Fibroblast of skin of back (primary cell): ENCODE data around the gene ZNF143. TPM values are rescaled to one million over a fixed set of nuclear protein-coding genes. Genes with fewer than 3 reads are reported as not detected.
A peak's percentile ranks its signal among the peaks of the same experiment; 100 is the strongest.

Experiments used
- DNase-seq: peaks from one replicate; pipeline ENCODE4 v3.0.0-alpha.2; 2013
- polyA plus RNA-seq, 2 experiments: library from polyadenylated mRNA; unstranded; fragments of 120-200 nt; gene quantifications; one replicate each; pipeline ENCODE4 v1.2.1, GENCODE V29; 2013; ENCODE audit not compliant: insufficient read length in 2 of 2

The ZNF143 gene
- polyA plus RNA-seq (2013, experiment 1 of 2; ENCODE audit: insufficient read length): 15.0 TPM
- 14.5 TPM for polyA plus RNA-seq (2013, experiment 2 of 2; ENCODE audit: insufficient read length)

DNA sequence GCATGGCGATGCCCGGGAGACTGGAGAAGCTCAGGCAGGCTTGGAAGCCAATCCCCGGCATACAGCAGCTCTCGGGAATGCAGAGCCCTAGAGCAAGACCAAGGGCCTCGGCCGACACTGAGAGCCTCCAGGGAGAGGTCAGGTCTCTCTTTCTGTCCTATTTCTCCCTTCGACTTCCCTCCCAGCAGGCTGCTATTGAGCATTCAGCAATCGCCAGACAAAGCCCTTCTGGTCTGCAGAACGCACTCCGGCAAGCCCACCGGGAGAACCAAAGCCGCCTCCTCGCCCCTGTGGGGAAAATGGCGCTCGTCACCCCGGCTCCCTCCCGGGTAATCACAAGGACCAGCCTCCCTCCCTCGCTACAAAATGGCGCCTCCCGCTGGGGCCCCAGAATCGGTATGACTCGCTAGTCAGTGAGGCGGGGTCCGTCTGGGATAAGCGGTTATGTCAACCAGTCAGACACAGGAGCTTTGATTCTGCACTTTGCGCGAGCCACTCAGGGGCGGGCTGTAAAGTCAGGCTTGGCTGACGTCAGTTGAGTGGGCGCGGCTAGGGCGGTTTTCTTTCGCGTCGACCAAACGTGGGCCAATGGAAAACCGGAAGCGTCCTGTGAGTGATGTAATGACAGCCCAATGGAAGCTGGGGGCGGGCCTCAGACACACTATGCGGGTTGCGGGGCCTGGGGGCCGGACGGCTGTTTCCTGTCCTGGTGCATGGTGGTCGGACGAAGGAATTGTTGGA, at the start of gene ZNF143:
ZNF143 (plus strand) TSS at position 691 of the 741 bp plus-strand sequence. CDS start 10,297 bp downstream, outside the sequence.
- peak; percentile 100 for DNase-seq

DNA sequence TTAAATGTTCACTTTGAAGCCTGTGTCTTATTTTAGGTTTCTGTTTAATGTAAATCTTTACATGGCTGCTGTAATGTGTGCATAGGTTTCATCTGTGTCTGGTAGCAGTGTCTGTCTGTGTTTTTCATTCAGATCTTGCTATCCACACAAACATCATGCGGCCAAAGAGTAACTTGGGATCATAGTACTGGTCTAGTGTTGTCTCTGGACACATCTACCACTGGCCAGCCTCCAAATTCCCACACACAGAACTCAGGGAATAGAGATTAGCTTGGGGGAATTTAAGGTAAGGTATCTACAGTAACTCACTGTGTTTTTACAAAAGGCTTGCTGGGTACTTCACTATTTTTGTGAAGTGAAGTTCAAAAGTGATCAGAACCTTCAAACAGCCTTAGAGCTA, 32.1 kb upstream of the ZNF143 start:
- DNase-seq: no peak

DNA sequence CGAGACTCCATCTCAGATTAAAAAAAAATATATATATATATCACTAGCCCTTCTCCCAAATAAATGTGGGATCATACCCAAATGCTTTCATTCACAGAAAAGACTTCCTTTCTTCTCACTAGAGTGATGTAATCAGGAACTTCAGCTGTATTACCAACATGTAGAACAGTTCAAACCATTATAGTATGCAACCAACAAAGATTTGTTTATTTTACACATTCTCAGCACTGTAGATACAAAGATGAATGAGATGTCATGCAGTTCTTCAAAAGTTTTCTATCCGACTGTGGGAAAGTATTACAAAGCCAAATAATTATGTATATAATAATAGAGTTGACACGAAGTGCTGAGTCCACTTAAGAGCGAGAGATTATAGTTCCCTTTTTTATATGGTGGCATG, 22.2 kb upstream of the ZNF143 start:
- peak; percentile 5 for DNase-seq

DNA sequence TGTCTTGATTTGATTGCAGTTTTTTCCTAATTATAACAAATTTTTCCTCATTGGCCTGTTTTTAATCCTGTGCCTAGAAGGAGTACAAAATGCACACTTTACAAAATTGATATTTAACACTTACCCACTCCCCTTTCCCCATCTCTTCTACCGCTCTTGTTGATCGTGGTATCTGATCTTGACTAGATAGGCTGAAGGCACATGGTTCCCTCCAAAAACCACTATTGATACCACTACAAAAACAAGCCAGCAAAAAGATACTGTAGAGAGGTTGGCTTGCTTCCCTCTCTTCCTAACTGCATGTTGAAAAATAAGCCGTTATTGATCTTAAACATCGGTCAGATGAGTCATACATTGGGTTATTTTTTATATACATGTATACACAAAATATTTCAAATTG, 14.6 kb upstream of the ZNF143 start:
- DNase-seq: no peak

DNA sequence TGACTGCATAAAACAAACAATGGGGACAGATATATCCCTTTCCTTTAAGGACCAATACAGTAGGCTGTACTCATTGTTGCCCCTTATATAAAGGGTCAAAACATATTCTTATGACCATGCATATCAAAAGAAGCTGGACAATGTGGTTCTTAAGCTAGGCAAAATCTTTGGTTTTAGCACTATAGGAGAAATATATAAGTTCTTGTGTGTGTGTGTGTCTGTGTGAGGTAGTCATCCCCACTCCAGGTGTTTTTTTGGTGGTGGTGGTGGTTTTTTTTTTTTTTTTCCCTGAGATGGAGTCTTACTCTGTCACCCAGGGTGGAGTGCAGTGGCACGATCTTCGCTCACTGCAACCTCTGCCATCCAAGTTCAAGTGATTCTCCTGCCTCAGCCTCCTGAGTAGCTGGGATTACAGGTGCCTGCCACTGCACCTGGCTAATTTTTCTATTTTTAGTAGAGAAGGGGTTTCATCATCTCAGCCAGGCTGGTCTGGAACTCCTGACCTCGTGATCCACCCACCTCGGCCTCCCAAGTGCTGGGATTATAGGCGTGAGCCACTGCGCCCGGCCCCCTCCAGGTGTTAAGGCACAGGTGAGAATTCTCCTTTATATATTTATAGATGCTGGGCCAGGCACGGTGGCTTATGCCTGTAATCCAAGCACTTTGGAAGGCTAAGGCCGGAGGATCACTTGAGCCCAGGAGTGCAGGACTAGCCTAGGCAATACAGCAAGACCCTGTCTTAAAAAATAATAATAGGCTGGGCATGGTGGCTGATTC, 12.0 kb upstream of the ZNF143 start:
- no peak for DNase-seq

DNA sequence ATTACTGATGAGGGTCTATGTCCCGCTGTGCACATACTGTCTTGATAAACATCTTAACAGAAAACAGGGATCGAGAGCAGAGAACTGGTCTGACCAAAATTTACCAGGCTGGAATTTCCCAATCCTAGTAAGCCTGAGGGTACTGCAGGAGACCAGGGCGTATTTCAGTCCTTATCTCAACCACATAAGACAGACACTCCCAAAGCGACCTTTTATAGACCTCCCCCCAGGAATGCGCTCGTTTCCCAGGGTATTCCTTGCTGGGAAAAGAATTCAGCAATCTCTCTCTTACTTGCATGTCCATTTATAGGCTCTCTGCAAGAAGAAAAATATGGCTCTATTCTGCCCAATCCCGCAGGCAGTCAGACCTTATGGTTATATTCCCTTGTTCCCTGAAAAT, 8.8 kb upstream of the ZNF143 start:
- peak; percentile 44 for DNase-seq

DNA sequence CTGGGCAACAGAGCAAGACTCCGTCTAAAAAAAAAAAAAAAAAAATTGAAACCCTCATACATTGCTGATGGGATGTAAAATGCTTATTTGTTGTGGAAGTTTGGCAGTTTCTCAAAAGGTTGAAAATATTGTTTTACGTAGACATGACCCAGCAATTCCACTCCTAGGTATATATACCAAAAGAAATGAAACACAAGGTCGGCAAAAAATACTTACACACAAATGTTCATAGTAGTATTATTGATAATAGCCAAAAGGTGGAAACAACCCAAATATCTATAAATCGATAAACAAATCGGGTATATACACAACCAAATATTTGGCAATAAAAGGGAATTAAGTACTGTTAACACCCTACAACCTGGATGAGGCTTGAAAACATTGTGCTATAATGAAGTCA, 5.1 kb upstream of the ZNF143 start:
- no peak for DNase-seq

DNA sequence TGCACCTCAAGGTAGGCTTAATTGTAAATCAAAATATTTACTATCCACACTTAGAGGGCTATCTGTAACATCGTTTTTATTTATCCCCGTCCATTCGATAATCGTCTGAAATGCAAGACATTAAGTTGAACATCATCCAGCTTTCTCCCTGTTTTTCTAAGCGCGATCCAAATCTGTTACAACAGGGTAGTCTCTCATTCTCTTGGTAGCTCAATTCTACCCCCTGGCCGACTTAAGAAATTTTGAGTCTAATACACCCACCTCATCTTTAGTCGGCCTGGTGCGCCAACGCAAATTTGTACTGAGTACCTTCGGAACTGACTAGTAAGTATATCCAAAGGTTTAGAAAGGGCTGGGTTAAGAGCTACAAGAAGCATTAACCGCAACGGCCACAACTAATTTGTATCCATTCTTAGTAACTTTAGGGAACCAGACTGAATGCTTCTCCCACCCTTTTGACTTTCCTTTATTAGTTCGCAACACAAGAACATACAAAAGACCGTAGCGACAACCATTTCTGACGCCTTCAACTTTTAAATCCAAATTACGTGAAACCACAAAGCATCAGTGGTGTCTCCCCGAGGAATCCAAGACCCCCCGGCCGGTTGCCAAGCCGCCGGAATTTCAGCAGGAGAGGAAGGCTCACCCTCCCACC, 1.0 kb upstream of the ZNF143 start:
- DNase-seq: peak; percentile 65

DNA sequence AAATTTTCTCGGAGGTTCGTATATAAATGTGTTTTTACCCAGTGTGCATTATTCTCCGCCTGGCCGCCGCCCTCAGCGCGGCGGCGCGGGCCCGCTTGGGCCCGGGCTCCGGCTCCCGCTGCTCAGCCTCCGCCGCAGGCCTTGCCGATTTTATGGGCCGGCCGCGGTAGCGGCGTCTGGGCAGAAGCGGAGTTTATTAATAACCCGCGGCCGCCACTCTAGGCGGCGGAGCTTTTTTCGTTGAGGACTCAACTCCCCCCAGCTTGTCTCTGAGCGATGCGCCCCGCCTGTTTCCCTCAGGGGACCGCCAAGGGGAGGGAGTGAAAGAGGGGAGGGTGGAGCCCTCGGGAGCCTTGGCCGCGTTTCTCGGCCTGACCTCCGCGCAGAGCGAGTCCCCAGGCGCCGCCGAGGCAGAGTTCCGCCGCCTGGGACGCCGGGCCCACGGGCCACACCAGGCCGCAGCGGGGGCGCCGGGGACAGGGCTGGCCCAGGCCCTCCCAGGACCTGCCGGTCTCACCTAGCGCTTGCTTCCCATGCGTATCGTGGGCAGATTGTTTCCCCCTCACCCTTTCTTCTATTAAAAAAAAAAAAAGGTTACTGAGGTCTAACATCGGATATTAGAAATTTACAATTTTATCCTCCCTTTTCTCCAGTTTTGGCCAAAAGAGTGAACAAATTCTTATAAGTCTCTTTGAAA, 399 bp downstream of the ZNF143 start:
- DNase-seq: peak; percentile 96

DNA sequence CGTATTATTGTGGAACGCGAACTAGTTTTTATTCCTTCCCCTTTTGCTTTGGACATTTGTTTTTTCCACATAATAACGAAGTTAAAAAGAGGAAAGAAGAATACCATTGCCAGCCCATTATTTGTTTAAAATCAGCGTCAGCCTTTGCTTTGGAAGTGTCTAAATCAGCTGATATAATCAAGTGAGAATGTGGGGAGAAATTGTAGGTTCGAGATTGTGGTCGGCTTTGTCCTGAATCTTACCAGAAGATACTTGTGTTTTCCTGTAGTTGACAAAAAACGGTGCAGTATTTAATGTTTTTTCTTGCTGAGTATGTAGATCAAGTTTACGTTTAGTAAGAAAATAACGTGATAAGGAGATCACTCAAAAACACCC, 935 bp downstream of the ZNF143 start:
- DNase-seq: peak; percentile 27

DNA sequence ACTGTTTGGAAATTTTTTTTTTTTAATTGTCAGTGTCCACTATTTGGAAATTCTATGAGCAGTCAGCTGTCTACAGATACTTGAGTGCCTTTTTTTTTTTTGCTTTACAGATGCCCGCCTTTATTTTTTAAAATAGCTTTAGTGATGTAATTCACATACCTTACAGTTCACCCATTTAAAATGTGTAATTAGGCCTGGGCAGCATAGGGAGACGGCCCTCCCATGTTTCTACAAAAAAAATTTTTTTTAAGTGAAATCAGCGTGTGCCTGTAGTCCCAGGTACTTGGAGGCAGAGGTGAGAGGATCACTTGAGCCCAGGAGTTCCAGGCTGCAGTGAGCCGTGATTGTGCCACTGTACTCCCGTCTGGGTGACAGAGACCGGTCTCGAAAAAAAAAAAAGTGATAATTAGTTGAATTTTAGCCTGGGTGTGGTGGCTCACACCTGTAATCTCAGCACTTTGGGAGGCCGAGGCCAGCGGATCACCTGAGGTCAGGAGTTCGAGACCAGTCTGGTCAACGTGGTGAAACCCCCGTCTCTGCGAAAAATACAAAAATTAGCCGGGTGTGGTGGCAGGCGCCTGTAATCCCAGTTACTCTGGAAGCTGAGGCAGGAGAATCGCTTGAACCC, 1.5 kb downstream of the ZNF143 start:
- DNase-seq: peak; percentile 47

DNA sequence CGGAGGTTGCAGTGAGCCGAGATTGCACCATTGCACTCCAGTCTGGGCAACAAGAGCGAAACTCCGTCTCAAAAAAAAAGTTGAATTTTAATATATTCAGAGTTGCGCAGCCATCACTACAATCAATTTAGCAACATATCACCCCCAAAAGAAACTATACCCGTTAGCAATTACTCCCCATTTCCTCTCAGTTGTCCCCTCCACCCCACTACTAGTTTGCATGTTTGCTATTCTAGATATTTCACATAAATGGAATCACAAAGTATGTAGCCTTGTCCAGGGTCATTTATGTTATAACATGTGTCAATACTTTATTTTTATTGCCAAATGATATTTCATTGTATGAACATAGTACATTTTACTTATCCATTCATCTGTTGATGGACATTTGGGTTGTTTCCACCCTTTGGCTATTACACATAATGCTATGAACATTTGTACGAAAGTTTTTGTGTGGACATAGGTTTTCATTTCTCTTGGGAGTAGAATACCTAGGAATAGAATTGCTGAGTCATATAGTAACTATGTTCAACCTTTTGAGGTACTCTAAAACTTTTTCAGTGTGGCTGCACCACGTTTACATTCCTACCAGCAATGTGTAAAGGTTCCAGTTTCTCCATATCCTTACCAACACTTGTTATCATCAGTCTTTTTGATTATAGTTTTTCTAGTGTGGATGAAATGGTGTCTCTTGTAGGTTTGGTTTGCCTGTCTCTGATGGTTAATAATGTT, 2.2 kb downstream of the ZNF143 start:
- peak; percentile 9 for DNase-seq

DNA sequence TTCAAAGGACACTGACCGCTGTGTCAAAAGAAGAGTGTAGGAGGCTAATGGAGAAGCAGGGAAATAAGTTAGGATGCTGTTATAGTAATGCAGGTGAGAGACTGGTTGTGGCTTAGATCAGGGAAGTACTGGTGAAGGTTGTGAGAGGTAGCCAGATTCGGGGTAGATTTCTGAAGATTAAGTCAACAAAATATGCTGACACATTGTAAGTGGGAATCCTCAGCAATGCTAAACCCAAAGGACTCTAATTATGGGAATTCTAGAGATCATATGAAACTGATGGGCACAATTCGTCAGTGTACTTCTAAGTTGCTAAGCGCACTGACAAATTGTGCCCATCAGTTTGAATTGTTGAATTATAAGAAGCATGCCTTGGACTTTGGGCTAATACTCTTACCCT, 10.0 kb downstream of the ZNF143 start:
- no peak for DNase-seq

DNA sequence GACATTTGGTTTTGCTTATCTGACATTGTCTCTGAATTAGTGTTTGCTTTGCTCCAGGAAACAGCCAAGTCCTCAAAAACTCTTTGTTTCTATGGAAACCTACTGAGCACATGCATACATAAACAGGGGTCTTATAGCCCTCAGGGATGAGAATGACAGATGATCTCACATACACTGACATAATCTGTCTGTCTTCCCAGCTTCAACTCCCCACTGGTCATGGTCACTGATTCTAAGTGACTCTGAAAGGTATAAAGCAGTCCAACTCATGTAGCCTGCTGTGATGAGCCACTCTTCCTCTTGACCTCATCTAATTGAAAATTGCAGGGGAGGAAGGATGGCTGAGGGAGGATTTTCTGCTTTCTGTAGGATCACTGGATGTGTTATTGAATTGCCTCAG, 12.6 kb downstream of the ZNF143 start:
- no peak for DNase-seq

DNA sequence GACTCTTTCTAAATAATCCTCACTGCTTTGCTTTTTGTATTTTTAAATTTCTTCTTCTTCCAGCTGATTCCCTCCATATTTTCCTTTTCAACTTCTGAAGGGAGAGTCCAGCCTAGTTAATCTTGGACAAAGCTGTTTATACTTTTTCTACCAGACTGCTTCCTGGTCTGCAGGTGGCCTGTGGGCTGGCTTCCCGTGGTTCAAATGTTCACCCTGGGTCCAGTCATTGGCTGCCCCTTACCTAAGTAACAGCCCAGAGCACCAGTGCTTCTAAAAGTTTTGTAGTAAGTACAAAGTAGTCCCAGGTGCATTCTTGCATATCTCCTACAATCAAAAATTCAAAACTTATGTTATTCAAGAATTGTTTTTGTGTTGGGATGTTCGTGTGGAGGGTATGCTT, 19.1 kb downstream of the ZNF143 start:
- DNase-seq: no peak

DNA sequence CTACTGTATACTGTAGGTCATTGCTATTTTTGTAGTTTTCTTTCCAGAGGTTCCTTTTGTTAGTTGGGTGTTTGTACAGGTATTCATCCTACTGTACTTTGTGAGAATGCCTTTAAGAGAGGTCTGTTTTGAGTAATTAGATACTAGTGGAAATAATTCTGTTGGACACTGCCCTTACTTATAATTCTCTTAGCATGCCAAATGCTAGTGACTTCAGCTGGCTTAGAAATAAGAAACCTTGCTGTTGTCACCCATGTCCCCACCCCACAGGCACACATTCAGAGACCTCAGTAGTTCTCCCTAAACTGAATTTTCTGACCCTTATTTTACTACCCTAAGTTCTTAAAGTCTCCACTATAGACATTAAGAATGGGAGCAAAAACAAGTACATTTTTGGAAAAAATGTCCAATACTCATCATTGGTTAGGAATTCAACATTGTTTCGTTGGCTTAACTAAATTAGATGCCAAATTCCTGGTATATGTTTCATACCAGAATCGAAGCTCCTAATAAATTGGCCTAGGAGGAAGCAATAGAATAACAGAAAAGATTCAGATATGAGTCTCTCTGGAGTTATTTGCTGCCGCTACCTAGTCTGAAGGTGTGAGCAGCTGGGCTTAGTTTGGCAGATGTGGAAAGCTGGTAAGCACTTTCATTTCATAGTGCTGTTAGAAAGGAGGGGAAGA, 28.4 kb downstream of the ZNF143 start:
- peak; percentile 88 for DNase-seq

DNA sequence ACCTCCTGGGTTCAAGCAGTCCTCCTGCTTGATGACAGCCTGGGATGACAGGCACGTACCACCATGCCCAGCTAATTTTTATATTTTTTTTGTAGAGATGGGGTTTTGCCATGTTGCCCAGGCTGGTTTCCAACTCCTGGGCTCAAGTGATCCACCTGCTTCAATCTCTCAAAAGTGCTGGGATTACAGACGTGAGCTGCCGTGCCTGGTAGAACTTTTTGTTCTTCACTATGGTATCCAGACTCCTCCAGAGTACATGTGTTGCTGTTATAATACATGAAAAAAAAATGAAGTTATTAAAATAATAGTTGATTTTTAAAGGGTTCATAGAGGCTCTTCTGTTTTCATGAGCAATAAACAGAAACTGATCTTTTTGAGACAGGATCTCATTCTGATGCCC, 29.6 kb downstream of the ZNF143 start:
- DNase-seq: no peak

DNA sequence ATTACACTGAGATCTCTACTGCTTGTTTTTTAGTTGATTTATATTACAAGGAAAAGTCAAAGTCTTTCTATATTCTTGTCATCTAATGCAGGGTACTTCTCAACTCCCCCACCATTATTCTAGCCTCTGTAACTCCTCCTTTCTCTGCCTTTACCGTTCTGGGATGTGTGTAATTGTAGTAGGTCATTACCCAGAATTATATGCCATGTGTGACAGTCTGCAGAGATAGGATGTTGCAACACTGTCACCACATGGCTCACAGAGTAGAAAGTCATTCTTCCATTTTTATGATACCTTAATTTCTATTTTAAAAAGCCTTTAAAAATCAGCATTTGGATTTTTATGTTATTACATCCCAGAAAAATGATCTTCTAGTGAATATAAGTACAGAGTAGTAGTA, 32.7 kb downstream of the ZNF143 start:
- DNase-seq: no peak

DNA sequence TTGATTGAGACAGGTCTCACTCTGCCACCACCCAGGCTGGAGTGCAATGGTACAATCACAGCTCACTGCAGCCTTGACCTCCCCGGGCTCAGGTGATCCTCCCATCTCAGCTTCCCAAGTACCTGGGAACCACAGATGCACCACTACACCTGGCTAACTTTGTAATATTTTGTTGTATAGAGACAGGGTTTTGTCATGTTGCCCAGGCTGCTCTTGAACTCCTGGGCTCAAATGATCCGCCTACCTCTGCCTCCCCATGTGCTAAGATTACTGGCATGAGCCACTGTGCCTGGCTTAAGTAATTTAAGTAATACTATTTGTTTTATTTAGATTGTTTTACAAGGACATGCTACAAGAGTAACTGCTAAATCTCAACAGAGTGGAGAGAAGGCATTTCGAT, 33.5 kb downstream of the ZNF143 start:
- DNase-seq: no peak

DNA sequence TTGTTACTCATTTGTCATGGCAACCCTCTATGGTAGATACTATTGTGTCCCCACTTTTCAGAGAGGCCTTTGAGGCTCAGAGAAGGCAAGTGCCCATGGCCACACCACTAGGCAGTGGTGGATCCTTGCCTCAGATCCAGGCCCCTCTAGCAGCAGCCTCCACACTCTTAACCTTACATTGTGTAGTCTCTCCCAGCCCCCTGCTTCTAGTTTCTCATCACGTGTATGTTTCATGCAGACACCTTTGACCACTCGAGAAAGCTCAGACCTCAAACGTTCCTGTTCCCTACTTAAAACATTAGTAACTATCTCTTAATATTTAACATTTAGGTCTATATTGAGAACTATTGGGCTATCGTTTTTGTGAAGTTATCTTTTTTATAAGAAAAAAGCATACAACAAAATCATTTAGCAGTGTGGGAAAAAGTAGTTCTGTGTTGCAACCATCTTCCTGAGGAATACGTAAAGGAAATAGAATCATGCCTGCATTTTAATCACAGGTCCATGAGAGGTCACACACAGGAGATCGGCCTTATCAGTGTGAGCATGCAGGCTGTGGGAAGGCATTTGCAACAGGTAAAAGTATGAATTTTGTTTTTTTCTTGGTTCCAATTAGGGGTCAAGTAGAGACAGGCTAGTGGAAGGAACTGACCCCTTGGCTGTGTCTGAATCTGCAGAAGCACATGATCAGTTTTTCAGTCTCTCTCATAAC, 35.1 kb downstream of the ZNF143 start:
- no peak for DNase-seq
